Mesenchymal stem cell (in vitro differentiated cells and primary cell): ENCODE data around the gene EXOC6B.

Experiments used
- DNase-seq: peaks from one replicate; pipeline ENCODE4 v3.0.0-alpha.2; 2013
- H2AFZ ChIP-seq: one replicate; pipeline ENCODE4 v1.6.1; 2013; ENCODE audit warnings: low read depth, mild to moderate bottlenecking, control low read depth, inconsistent platforms, low read length, moderate library complexity
- H2AK5ac ChIP-seq: 2 replicates; pipeline ENCODE4 v1.6.1; 2013; ENCODE audit warnings: low read length, moderate library complexity, mild to moderate bottlenecking, inconsistent platforms; ENCODE audit not compliant: severe bottlenecking
- H2BK120ac ChIP-seq: one replicate; pipeline ENCODE4 v1.6.1; 2013; ENCODE audit warnings: low read depth, mild to moderate bottlenecking, inconsistent platforms, low read length, moderate library complexity
- H2BK12ac ChIP-seq, 2 experiments: one replicate each; pipeline ENCODE4 v1.6.1; 2013; ENCODE audit warnings: inconsistent platforms in 2 of 2, low read length in 2 of 2, mild to moderate bottlenecking in 2 of 2, moderate library complexity in 2 of 2, control low read depth in 1 of 2
- H2BK15ac ChIP-seq: one replicate; pipeline ENCODE4 v1.6.1; 2013; ENCODE audit warnings: mild to moderate bottlenecking, low read depth, inconsistent platforms; ENCODE audit not compliant: poor library complexity, severe bottlenecking
- H2BK5ac ChIP-seq: 2 replicates; pipeline ENCODE4 v1.6.1; 2013; ENCODE audit warnings: low read depth, mild to moderate bottlenecking, low read length, control low read depth, inconsistent platforms; ENCODE audit not compliant: poor library complexity, severe bottlenecking
- H3K14ac ChIP-seq, 2 experiments: one replicate each; pipeline ENCODE4 v1.6.1; 2013; ENCODE audit warnings: inconsistent platforms in 2 of 2, low read length in 2 of 2, control low read depth in 1 of 2, mild to moderate bottlenecking in 1 of 2, moderate library complexity in 1 of 2
- H3K18ac ChIP-seq, 2 experiments: one replicate each; pipeline ENCODE4 v1.6.1; 2013; ENCODE audit warnings: inconsistent platforms in 2 of 2, low read length in 2 of 2, control low read depth in 1 of 2, low read depth in 1 of 2, mild to moderate bottlenecking in 1 of 2
- H3K23ac ChIP-seq, 2 experiments: one replicate each; pipeline ENCODE4 v1.6.1; 2013; ENCODE audit warnings: inconsistent platforms in 2 of 2, low read length in 2 of 2, mild to moderate bottlenecking in 2 of 2, moderate library complexity in 2 of 2, control low read depth in 1 of 2
- H3K27ac ChIP-seq: 2 replicates; pipeline ENCODE4 v1.5.1; 2013; ENCODE audit warnings: mild to moderate bottlenecking, moderate library complexity, low read length, control low read depth, inconsistent platforms; ENCODE audit not compliant: poor library complexity, severe bottlenecking
- H3K27me3 ChIP-seq, 2 experiments: 2 replicates each; pipeline versions ENCODE4 v1.6.1 to v1.7.0; 2013; ENCODE audit warnings: low read length in 2 of 2, mild to moderate bottlenecking in 2 of 2, moderate library complexity in 2 of 2, control low read depth in 1 of 2, inconsistent platforms in 1 of 2; ENCODE audit not compliant: control insufficient read depth in 1 of 2, insufficient read depth in 1 of 2
- H3K36me3 ChIP-seq, 2 experiments: 2 replicates each; pipeline versions ENCODE4 v1.6.1 to v1.7.0; 2013; ENCODE audit warnings: low read length in 2 of 2, control low read depth in 1 of 2, inconsistent platforms in 1 of 2, low read depth in 1 of 2, mild to moderate bottlenecking in 1 of 2; ENCODE audit not compliant: insufficient read depth in 2 of 2, control insufficient read depth in 1 of 2
- H3K4ac ChIP-seq, 2 experiments: one replicate each; pipeline ENCODE4 v1.6.1; 2013; ENCODE audit warnings: inconsistent platforms in 2 of 2, low read length in 2 of 2, mild to moderate bottlenecking in 2 of 2, moderate library complexity in 2 of 2, control low read depth in 1 of 2, low read depth in 1 of 2
- H3K4me1 ChIP-seq: 2 replicates; pipeline ENCODE4 v1.6.1; 2013; ENCODE audit warnings: low read depth, low read length, control low read depth; ENCODE audit not compliant: control insufficient read depth, insufficient read depth
- H3K4me2 ChIP-seq: 2 replicates; pipeline ENCODE4 v1.6.1; 2013; ENCODE audit warnings: low read length, mild to moderate bottlenecking, inconsistent platforms; ENCODE audit not compliant: poor library complexity, severe bottlenecking
- H3K4me3 ChIP-seq, 2 experiments: 2 replicates each; pipeline versions ENCODE4 v1.5.1 to v1.7.0; 2013; ENCODE audit warnings: low read length in 2 of 2, mild to moderate bottlenecking in 2 of 2, control low read depth in 1 of 2, low read depth in 1 of 2; ENCODE audit not compliant: insufficient read depth in 1 of 2
- H3K79me1 ChIP-seq: replicated peaks from 2 replicates; pipeline ENCODE4 v1.6.1; 2013; ENCODE audit warnings: mild to moderate bottlenecking, control low read depth, low read length, inconsistent platforms; ENCODE audit not compliant: poor library complexity, severe bottlenecking
- H3K9ac ChIP-seq: 2 replicates; pipeline ENCODE4 v1.7.0; 2013; ENCODE audit warnings: mild to moderate bottlenecking, low read length, moderate library complexity
- H3K9me3 ChIP-seq: 2 replicates; pipeline ENCODE4 v1.7.0; 2013; ENCODE audit warnings: mild to moderate bottlenecking, low read length; ENCODE audit not compliant: control insufficient read depth
- H4K8ac ChIP-seq: one replicate; pipeline ENCODE4 v1.6.1; 2013; ENCODE audit warnings: inconsistent platforms, mild to moderate bottlenecking, low read length, moderate library complexity
- H4K91ac ChIP-seq: one replicate; pipeline ENCODE4 v1.6.1; 2013; ENCODE audit warnings: mild to moderate bottlenecking, low read length, inconsistent platforms
- WGBS: methylation state at CpG from one replicate; pipeline ENCODE4 v1.1.7; 2013; ENCODE audit warnings: mixed read lengths; 5-methylcytosine and 5-hydroxymethylcytosine counted together

Gene EXOC6B

GRCh38 chr2:72191441-72191840 lies 634.4 kb downstream of the EXOC6B start:
- no peak overlapping the region for H2BK5ac ChIP-seq
- H2BK15ac ChIP-seq, result no peak overlapping the region
- H2BK12ac ChIP-seq, result no peak overlapping the region
- H4K91ac ChIP-seq, result no peak overlapping the region
- no peaks in the 10 kb centered on the region for H3K79me1 ChIP-seq
- H3K4me1 ChIP-seq, result peaks cover 1% of the 10 kb centered on the region
- peaks cover 0 to 8% of the 10 kb centered on the region in 2 experiments for H3K27me3 ChIP-seq
- no peak overlapping the region for H2BK120ac ChIP-seq
- H3K27ac ChIP-seq, result no peak overlapping the region
- peaks cover 0 to 4% of the 10 kb centered on the region in 2 experiments for H3K36me3 ChIP-seq
- no peak overlapping the region for H2AK5ac ChIP-seq
- H3K18ac ChIP-seq, result no peak overlapping the region
- H2AFZ ChIP-seq, result no peak overlapping the region
- H3K23ac ChIP-seq, result no peak overlapping the region
- H3K4ac ChIP-seq, result no peak overlapping the region
- no peak overlapping the region for H4K8ac ChIP-seq
- H3K9ac ChIP-seq, result no peak overlapping the region
- H3K4me2 ChIP-seq, result no peak overlapping the region
- no peak overlapping the region for H3K4me3 ChIP-seq
- H3K14ac ChIP-seq, result no peak overlapping the region
- 100% methylated on average over 1 of the region's 1 CpG for WGBS
- H3K9me3 ChIP-seq, result no peaks in the 10 kb centered on the region
- no peak for DNase-seq

DNA sequence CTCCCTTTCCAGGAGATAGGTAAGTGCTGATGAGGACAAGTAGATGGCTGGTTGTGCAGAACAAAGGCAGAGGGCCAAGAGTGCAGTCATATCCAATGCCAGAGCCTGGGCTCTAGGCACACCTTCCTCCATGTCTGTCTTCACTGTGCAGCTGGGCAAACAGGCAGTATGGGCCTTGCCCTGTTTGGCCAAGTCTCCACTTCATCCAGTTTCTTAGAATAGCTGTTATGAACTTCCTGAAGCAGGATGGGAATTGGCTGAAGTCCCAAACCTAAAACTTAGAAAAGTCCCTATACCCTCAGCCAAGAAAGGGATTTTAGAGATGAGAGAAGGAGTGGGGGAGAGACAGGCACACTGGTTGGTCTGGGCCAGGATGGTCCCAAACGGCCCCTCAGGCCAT lies 640.6 kb downstream of the EXOC6B start:
- Histone ChIP-seq H3K27me3 (peaks cover 0 to 4% of the 10 kb centered on the region in 2 experiments), H2AK5ac (no peak overlapping the region), H2BK15ac (no peak overlapping the region), H3K9me3 (no peaks in the 10 kb centered on the region), H3K36me3 (peaks cover 0 to 4% of the 10 kb centered on the region in 2 experiments), H4K91ac (no peak overlapping the region), H4K8ac (peak overlapping the region; percentile 67), H2BK5ac (no peak overlapping the region), H3K27ac (no peak overlapping the region), H3K4me2 (no peak overlapping the region), H3K18ac (no peak overlapping the region), H2BK12ac (no peak overlapping the region), H2AFZ (no peak overlapping the region), H3K79me1 (no peaks in the 10 kb centered on the region), H3K23ac (no peak overlapping the region), H3K4ac (no peak overlapping the region), H3K9ac (no peak overlapping the region), H3K4me1 (no peaks in the 10 kb centered on the region), H3K4me3 (no peak overlapping the region), H2BK120ac (no peak overlapping the region), H3K14ac (no peak overlapping the region)
- 100% methylated on average over 1 of the region's 1 CpG for WGBS
- DNase-seq, result no peak

DNA sequence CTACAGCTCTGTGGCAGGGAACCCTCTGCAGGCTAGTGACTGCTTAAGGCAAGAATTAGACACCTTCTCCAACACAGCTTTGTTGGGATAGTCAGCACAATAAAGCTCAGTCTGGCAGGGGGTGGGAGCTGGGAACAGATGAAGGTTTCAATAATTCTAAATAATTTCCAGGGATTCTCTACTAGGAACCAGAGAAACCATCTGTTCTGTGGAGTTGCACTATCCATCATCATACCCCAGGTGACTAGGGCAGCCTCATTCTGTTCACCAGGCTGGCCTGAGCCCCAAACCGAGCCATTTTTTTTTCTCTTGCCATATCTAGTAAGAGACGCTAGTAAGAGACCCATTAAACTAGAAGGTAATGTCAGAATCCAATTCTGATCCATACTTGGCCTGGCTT lies 642.4 kb downstream of the EXOC6B start:
- Histone ChIP-seq H4K91ac (no peak overlapping the region), H2BK120ac (no peak overlapping the region), H3K9ac (no peak overlapping the region), H3K4me1 (no peaks in the 10 kb centered on the region), H2AK5ac (no peak overlapping the region), H3K9me3 (no peaks in the 10 kb centered on the region), H3K36me3 (peaks cover 10 to 12% of the 10 kb centered on the region in 2 experiments), H3K23ac (no peak overlapping the region), H3K14ac (no peak overlapping the region), H4K8ac (no peak overlapping the region), H3K4me3 (no peak overlapping the region), H3K79me1 (no peaks in the 10 kb centered on the region), H3K4me2 (no peak overlapping the region), H3K4ac (no peak overlapping the region), H2BK5ac (no peak overlapping the region), H2BK15ac (no peak overlapping the region), H3K27ac (no peak overlapping the region), H3K27me3 (peaks cover 0 to 4% of the 10 kb centered on the region in 2 experiments), H2AFZ (no peak overlapping the region), H3K18ac (no peak overlapping the region), H2BK12ac (no peak overlapping the region)
- WGBS, result 100% methylated on average over 1 of the region's 2 CpGs
- DNase-seq, result no peak

GRCh38 chr2:72183016-72183415 lies 642.8 kb downstream of the EXOC6B start:
- Histone ChIP-seq H3K4me1 (no peaks in the 10 kb centered on the region), H2BK15ac (no peak overlapping the region), H3K9me3 (no peaks in the 10 kb centered on the region), H3K4ac (no peak overlapping the region), H3K4me3 (no peak overlapping the region), H3K27ac (no peak overlapping the region), H2BK12ac (no peak overlapping the region), H3K27me3 (peaks cover 0 to 4% of the 10 kb centered on the region in 2 experiments), H3K9ac (no peak overlapping the region), H3K14ac (no peak overlapping the region), H2BK5ac (no peak overlapping the region), H4K91ac (no peak overlapping the region), H3K23ac (no peak overlapping the region), H2AFZ (no peak overlapping the region), H3K18ac (no peak overlapping the region), H3K79me1 (no peaks in the 10 kb centered on the region), H3K4me2 (no peak overlapping the region), H2BK120ac (no peak overlapping the region), H4K8ac (no peak overlapping the region), H2AK5ac (no peak overlapping the region), H3K36me3 (peaks cover 11 to 16% of the 10 kb centered on the region in 2 experiments)
- no peak for DNase-seq
